GM18519 (cell line): Measurements from ENCODE around the gene P2RY12.

Source experiments
- ATAC-seq: cut with Tn5 transposase; IDR thresholded peaks from one replicate; pipeline ENCODE4 v1.9.1; 2021; ENCODE audit warnings: mild to moderate bottlenecking, moderate library complexity; ENCODE audit not compliant: unreplicated experiment, low FRiP score

The P2RY12 gene

GRCh38 chr3:151314137-151314536, 70.4 kb downstream of the P2RY12 start:
- no peak for ATAC-seq

DNA sequence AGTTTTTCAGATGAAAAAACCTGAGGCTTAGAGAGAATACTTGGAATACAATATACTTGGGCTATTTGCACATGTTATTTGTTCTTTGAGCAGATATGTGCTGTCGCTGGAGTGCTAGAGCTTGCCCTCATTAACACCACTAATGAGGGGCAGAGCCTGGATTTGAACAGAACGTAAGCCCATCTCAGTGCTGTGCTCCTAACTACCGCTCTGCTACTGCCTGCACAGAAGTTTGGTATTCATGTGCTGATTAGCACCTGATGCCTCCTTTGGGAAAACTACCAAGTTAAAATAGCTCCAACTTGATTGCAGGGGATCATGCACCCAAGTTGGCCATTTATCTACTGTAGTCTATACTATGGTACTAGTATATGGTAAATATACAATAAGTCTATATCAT, 71.6 kb downstream of the P2RY12 start:
- no peak for ATAC-seq

DNA sequence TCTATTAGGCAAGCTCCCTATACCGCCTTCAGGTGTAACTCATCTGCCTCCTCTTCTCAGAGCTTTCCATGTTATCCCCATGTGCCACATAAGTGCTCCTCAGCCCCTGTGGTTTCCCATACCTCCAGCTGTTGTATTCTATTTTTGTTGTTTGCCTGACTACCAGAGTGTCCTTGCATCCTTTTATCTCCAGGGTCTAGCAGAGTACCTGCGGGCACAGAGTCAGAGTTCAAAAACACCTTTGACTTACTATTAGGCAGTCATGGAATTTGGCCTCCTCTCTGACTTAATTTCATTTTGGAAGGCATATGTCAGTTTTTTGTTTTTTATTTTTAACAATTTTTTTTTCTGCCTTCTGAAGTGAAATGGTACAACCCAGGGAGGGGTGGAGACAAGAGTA, 75.0 kb downstream of the P2RY12 start:
- ATAC-seq: no peak

DNA sequence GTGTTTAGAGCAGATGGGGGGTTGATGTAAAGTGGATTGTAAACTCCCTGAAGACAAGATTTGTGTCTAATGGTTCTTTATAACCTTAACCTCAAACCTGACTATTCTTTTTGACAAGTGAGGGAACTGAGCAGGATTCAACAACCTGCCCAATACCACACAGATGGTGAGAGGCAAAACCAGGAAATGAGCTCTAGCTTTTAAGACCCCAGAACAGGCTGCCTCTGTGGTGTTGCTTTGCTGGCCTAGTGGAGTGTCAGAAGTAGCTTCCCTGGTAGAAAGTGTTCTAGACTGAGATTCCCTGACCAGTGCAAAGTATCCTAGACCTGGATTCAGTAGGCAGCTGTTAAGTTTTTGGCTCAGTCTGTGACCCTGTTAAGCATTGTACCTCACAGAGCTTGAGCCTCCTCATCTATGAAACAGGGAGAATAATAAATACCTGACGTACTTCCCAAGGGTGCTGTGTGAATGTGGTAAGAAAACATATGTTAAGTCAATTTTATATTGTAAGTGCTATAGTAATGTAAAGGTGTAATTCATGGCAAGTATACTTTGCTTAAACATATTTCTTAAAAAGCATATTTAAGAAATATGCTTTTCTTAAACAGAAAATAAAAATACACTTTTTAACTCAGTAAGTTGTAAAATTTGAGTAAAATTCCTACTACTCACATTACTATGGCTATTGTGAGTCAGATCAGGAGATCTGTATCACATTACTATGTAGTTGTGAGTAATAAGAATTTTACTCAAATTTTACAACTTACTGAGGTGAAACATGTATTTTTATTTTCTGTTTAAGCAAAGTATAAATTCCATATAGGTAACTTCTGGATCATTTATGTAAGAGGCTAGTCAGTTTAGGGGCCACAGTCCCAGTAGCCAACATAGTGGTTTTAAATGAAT, 76.7 kb downstream of the P2RY12 start:
- ATAC-seq: no peak

- ATAC-seq: no peak
These were observed 77.4 kb downstream of the P2RY12 start for GRCh38 chr3:151307131-151307530.

- ATAC-seq: no peak
These were observed 78.3 kb downstream of the P2RY12 start for GRCh38 chr3:151306168-151306810.

DNA sequence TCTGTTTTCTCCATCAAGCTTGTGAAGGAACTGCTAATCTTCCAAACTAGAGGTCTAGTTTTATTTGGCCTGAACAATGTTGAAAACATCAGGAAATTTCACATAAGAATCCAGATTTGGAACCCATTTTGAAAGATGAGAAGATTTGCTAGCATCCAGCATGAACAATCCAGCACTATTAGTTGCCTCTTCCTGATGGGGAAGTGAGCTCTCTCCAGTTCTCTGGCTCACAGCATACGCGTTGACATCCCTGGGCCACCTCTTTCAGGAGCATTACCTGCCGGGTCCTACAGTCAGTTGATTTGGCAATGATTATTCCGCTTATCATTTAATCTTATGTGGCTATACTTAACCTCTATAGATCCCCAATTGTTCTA, 78.8 kb downstream of the P2RY12 start:
- no peak for ATAC-seq

GRCh38 chr3:151305060-151305774, 79.3 kb downstream of the P2RY12 start:
- no peak for ATAC-seq

- ATAC-seq: no peak
These were observed 80.8 kb downstream of the P2RY12 start for GRCh38 chr3:151303751-151304150.

- ATAC-seq: no peak
These were observed 82.8 kb downstream of the P2RY12 start for GRCh38 chr3:151301787-151302186.

DNA sequence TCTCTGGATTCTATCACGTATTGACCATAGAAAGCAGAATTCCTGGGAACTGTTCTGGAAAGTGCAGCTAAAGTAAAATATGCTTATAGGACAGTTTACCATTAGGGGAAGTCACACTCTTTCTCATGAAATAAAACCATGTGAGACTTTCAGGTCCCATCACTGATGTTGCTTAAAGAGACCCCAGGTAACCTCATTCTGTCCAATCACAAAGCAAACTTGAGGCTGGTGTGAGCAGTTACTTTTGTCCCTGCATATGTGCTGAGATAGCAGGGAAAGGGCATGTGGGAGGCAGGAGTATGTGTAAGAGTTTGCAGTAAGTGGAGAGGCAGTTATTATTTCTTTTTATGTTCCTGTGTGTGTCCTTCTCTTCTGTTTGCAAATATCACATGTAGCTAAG, 84.0 kb downstream of the P2RY12 start:
- ATAC-seq: no peak

DNA sequence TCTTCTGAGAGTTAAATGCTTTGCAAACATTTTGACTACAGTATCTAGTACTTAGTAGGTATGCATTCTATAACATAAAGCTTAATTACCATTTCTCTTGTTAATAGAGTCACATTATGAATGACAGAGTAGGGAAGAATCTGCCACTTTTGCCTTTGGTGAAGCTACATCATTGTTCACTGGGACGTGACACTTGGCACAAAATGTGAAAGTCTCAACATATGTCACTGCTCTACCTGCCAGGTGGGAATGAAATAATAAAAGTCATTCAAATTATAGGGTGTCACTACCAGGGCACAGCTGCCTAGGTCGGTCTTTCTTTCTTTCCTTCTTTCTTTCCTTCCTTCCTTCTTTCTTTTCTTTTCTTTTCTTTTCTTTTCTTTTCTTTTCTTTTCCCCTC, 85.5 kb downstream of the P2RY12 start:
- no peak for ATAC-seq

DNA sequence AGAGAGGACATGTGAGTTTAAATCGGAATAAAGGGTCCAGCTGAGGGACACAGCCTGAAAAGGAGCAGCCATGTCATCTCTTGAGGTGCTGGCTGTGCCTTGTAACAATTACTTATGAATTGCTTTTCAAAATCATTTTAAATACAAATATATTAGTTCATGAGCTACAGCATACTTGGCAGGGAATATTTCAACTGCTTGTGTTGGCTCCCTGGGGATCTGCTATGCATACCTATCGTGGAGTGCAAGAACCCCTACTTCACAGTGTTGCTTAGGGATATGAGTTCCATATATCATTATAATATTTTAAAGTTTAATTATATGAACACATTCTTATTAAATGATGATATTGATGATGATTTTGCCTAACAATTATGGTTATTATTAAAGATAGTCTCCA, 87.1 kb downstream of the P2RY12 start:
- no peak for ATAC-seq

- no peak for ATAC-seq
These were observed 88.3 kb downstream of the P2RY12 start for GRCh38 chr3:151296226-151296625.

- no peak for ATAC-seq
These were observed 91.4 kb downstream of the P2RY12 start for GRCh38 chr3:151293127-151293526.

DNA sequence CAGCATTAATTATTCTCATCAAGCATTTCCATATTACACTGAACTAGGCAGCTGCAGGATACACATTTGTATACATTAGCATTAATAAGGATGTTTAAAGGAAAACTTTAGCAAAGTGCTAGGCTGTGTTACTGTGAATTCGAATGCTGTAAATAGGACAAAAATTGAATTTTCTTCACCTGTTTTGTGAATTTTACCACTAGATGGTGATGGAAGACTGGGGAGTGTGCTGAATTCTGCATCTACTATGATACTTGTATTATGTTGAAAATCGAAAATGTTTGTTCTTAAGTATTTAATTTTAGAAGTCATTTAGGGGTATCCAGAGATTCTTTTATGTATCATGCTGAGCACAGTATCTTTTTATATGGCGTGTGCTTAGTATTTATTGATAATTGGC, 93.9 kb downstream of the P2RY12 start:
- ATAC-seq: no peak

- no peak for ATAC-seq
These were observed 95.1 kb downstream of the P2RY12 start for GRCh38 chr3:151289445-151289844.
